Suppressor macrophage treated with lipopolysaccharide for 1 hour (primary cell): ENCODE data around the gene SNRNP40.
"Not testable (repeated sequence)": the region's sequence is repeated elsewhere in the genome, so short reads cannot be mapped to it uniquely, and the experiment has no call there.

Experiments
- DNase-seq, 3 donors: peaks; one replicate each; pipeline ENCODE4 v3.0.0-alpha.2; 2020 to 2022

The SNRNP40 gene

DNA sequence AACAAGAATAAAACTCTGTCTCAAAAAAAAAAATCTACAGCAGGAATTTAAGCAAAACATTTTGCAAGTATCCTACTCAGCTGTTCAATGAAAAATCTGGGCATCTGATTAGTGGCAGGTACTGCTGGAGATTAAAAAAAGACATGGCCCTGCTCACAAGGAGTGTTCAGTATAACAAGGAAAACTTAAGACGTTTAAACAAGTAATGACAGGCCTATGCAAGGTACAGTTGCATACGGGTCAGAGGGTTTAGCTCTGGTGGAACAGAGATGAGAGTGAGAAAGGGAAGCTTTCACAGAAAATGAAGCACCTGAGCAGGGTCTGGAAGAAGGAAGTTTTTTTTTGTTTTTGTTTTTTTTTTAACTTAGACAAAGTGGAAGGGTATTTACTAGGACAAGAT, 23.0 kb downstream of the SNRNP40 start:
- no peak for DNase-seq

GRCh38 chr1:31272369-31272768, 24.2 kb downstream of the SNRNP40 start:
- no peak for DNase-seq

- no peak for DNase-seq
Measured at GRCh38 chr1:31266547-31266946, 30.0 kb downstream of the SNRNP40 start.

- no peak for DNase-seq
Measured at GRCh38 chr1:31264790-31265386, 31.7 kb downstream of the SNRNP40 start.

DNA sequence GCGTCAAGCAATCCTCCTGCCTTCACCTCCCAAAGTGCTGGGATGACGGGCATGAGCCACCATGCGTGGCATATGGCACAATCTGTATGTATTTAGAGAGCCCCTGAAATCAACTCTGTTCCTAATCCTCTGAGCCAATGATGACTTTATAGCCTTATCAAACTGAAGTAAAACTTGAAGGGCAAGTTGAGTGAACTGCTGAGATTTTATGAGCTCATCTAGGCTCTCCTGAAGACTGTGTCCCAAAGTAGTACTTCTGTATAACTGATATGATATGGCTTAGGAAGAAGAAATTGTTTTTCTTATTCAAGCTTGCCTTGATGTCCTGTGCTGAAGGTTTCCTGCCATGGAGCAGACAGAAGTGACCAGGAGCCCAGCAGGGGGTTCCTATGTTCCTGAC, 33.2 kb downstream of the SNRNP40 start:
- no peak for DNase-seq

GRCh38 chr1:31262393-31262792, 34.2 kb downstream of the SNRNP40 start:
- not testable (repeated sequence) for DNase-seq

GRCh38 chr1:31261916-31262315, 34.7 kb downstream of the SNRNP40 start:
- DNase-seq: no peak

- no peak for DNase-seq
Measured at GRCh38 chr1:31259746-31260145, 36.8 kb downstream of the SNRNP40 start.

- no peak for DNase-seq
Measured at GRCh38 chr1:31258581-31258980, 38.0 kb downstream of the SNRNP40 start.

DNA sequence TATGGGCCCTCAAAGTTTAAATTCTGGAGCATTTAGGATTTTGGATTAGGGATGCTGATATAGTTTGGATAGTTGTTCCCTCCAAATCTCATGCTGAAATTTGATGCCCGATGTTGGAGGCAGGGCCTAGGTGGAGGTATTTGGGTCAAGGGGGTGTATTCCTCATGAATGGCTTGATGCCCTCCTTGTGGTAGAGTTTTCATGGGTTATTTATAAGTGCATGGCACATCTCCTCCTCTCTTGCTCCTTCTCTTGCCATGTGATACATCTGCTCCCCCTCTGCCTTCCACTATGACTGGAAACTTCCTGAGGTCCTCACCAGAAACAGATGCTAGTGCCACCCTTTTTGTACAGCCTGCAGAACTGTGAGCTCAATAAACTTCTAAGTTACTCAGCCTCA, 39.4 kb downstream of the SNRNP40 start:
- no peak for DNase-seq

GRCh38 chr1:31249854-31250253, 46.7 kb downstream of the SNRNP40 start:
- no peak for DNase-seq

DNA sequence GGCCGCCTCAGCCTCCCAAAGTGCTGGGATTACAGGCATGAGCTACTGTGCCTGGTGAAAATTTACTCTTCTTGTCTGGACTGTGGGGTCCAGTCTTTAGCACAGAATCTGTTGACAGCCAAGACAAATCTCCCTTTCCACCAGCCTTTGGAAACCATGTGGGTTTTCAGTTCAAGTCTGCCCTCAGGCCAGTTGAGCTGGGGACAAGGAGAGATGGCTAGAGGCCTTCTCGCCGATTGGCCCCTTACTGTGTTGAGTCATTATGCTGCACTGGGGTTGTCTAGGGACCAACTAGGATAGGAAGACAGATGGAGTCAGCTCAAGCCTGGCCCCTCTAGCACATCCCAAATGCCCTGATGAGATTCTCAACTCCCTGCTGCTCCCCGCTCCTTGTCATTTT, 48.3 kb downstream of the SNRNP40 start:
- DNase-seq: no peak

DNA sequence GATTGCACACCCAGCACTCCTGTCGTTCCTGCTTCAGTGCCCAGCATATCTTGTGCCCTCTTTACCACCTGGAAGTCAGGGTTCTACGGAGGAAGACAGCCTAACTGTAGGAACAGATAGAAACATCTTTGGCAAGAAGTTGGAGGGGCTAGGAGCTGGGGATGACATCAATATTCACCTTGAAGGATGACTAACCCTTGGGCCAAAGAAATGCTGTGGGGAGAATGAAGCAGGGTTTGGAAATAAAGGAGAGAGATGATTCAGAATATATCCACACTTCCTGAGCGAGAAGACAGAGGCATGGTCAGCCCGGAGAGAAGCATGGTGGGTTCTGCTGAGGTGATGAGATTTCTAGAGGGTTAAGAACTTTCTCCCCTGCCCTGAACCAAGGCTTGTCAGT, 52.3 kb downstream of the SNRNP40 start:
- DNase-seq: no peak

- peak in 1 of 3 donors; percentile 10 for DNase-seq
Measured at GRCh38 chr1:31243501-31244286, 52.9 kb downstream of the SNRNP40 start.

GRCh38 chr1:31241321-31241720, 55.3 kb downstream of the SNRNP40 start:
- peak in 2 of 3 donors; percentile 24 to 29 for DNase-seq

DNA sequence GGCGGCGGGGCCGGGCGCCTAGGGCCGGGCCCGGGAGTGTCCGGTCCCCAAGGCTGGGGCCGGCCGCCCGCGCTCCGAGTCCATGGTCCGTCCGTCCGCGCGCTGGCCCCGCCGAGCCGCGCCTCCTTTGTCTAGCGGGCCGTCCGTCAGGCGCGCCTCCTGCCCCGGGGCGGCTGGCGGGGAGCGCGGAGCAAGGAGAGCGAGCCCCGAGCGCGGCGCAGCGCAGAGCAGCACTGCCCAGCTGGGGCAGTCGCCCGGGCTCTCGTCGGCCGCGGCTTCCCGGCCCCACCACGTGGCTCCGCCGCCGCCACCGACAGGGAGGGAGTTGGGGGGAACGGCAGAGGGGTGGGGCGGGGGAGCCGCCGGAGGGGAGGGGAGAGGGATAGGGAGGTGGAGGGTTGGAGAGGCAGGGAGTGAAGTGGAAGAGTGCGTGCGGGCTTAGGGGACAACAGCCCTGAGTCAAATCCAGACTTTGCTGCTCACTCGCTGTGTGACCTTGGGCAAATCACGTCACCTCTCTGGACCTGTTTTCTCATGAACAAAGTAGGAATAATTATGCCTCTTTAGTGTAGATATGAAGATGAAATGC, 56.8 kb downstream of the SNRNP40 start, which contains the start of gene NKAIN1:
TSS of gene NKAIN1 (minus strand) at position 235 of the 589 bp plus-strand sequence. CDS start 340 bp downstream, outside the sequence.
- DNase-seq: peak in 1 of 3 donors; percentile 61

GRCh38 chr1:31238986-31239613, 57.5 kb downstream of the SNRNP40 start:
- peak in 1 of 3 donors; percentile 28 for DNase-seq

DNA sequence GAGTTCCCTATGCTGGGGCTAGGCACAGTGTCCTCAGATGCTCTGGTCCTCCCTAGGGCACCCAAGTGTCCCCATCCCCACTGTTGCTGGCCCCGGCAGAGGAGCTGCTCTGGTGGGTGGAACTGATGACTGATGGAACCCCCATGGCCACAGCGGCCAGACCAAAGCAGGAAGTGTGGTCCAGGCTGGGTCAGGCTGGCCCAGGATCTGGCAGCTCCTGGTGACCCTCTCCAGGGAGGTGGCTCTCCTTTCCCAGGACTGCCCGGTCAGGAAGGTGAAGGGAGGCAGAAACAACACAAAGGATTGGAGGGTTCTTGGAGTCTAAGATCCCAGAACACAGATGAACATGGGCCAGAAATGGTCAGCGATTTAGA, 58.0 kb downstream of the SNRNP40 start:
- peak in 1 of 3 donors; percentile 16 for DNase-seq

GRCh38 chr1:31234870-31235269, 61.7 kb downstream of the SNRNP40 start:
- DNase-seq: no peak

DNA sequence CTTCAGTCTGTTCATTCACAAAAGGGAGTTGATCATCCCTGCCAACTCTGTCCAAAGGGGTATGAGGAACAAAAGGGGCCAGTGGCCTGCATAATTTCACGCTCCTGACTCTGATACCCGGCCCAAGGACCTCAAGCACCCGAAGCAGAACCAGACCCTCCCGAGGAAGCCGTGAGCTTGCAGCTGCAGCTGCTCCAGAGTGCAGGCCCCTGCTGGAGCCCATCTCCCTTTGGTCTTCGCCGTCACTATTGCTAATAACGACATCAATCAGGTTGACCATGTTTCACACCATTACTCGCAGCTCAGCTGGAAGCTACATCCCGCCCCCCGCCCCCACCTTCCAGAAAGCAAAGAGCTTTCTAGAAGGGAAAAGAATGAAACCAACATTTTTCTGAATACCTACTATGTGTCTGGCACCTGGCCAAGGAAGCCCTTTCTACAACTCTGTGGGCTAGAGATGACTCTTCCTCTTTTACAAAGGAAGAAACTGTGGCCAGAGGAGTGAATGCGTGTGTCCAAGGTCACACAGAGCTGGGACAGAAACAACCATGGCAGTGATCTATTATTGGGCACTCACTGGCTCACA, 62.4 kb downstream of the SNRNP40 start:
- DNase-seq: no peak

GRCh38 chr1:31232689-31233088, 63.9 kb downstream of the SNRNP40 start:
- no peak for DNase-seq

GRCh38 chr1:31231802-31232201, 64.8 kb downstream of the SNRNP40 start:
- no peak for DNase-seq

- no peak for DNase-seq
Measured at GRCh38 chr1:31230378-31230777, 66.2 kb downstream of the SNRNP40 start.
